ENCODE measurements around the gene GALR1. TPM values are rescaled to one million over a fixed set of nuclear protein-coding genes. Genes with fewer than 3 reads are reported as not detected.

GALR1 gene
- total and polyA plus RNA-seq, 12 donors = under 0.01 to 0.13 (median 0.02) TPM; not detected in 7

DNA sequence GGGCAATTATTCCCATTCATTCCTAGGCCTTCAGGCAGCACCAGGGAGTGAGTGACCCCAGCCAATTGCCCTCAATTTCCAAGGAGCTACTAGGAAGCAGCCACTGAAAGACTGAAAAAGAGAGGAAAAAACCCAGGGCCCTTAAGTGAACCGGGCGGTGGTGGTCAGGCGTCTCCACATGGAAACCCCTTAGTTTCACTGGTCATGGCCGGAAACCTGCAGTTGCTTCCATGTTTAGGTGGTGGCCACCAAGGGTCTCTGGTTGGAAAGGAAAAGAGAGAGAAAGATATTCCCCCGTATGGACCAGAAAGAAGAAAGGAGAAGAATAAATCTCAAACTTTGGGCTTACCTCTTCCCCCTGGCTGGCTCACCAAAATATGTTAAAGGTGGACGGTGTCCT is 64.9 kb downstream of the GALR1 start:
- DNase-seq (no peak), ATAC-seq (no peak)
- no peak overlapping the region for H3K27ac ChIP-seq
- H3K36me3 ChIP-seq = no peaks in the 10 kb centered on the region
- no peaks in the 10 kb centered on the region for H3K9me3 ChIP-seq
- no peak overlapping the region for H3K4me3 ChIP-seq
- TF ChIP-seq, protein P1, sequence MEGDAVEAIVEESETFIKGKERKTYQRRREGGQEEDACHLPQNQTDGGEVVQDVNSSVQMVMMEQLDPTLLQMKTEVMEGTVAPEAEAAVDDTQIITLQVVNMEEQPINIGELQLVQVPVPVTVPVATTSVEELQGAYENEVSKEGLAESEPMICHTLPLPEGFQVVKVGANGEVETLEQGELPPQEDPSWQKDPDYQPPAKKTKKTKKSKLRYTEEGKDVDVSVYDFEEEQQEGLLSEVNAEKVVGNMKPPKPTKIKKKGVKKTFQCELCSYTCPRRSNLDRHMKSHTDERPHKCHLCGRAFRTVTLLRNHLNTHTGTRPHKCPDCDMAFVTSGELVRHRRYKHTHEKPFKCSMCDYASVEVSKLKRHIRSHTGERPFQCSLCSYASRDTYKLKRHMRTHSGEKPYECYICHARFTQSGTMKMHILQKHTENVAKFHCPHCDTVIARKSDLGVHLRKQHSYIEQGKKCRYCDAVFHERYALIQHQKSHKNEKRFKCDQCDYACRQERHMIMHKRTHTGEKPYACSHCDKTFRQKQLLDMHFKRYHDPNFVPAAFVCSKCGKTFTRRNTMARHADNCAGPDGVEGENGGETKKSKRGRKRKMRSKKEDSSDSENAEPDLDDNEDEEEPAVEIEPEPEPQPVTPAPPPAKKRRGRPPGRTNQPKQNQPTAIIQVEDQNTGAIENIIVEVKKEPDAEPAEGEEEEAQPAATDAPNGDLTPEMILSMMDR (IDR thresholded peaks at IDR 0.05) = no peak
- 90 to 92% methylated on average over 6 of the region's 6 CpGs for WGBS, 2 donors
- peaks cover 0 to 13% (median 0%) of the 10 kb centered on the region in 7 donors for H3K27me3 ChIP-seq
- H3K4me1 ChIP-seq = no peaks in the 10 kb centered on the region
- intact Hi-C loops (cut with DNase I) = no loop called here

DNA sequence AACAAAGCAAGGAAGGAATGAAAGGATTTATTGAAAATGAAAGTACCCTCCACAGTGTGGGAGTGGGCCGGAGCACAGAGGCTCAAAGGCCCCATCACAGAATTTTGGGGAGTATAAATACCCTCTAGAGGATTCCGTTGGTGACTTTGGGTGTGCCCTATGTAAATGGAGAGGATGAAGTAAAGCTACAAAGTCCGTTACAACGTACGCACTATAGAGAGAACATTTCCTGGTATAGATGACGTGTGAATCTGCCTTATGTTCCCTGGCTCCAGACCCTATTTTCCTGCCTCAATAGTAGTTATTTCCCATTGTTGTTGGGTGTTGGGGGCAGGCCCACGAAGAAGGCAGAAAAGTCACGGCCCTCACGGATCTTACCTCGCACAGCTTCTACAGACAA is 65.3 kb downstream of the GALR1 start:
- no peaks in the 10 kb centered on the region for H3K9me3 ChIP-seq
- H3K27me3 ChIP-seq = peaks cover 0 to 15% (median 2%) of the 10 kb centered on the region in 7 donors
- intact Hi-C loops (cut with DNase I) = no loop called here
- no peak overlapping the region for H3K27ac ChIP-seq
- WGBS, 2 donors = 88 to 94% methylated on average over 10 of the region's 10 CpGs
- ATAC-seq = no peak
- no peaks in the 10 kb centered on the region for H3K36me3 ChIP-seq
- TF ChIP-seq, protein P1 (IDR thresholded peaks at IDR 0.05) = no peak
- H3K4me3 ChIP-seq = no peak overlapping the region
- no peak for DNase-seq
- H3K4me1 ChIP-seq = no peaks in the 10 kb centered on the region

GRCh38 chr18:77316008-77316407 is 66.4 kb downstream of the GALR1 start:
- Histone ChIP-seq H3K36me3 (no peaks in the 10 kb centered on the region), H3K27me3 (peaks cover 0 to 26% (median 3%) of the 10 kb centered on the region in 7 donors), H3K4me3 (no peak overlapping the region), H3K27ac (no peak overlapping the region), H3K9me3 (no peaks in the 10 kb centered on the region), H3K4me1 (peaks cover 0 to 10% (median 4%) of the 10 kb centered on the region in 9 donors)
- TF ChIP-seq, protein P1 (IDR thresholded peaks at IDR 0.05) = no peak
- ATAC-seq (no peak), DNase-seq (no peak)
- 66 to 71% methylated on average over 3 of the region's 3 CpGs for WGBS, 2 donors
- intact Hi-C loops (cut with DNase I) = no loop called here

GRCh38 chr18:77316641-77317040 is 67.0 kb downstream of the GALR1 start:
- Histone ChIP-seq H3K4me1 (peaks cover 0 to 12% (median 4%) of the 10 kb centered on the region in 9 donors), H3K27me3 (peaks cover 0 to 26% (median 3%) of the 10 kb centered on the region in 7 donors), H3K9me3 (no peaks in the 10 kb centered on the region), H3K4me3 (no peak overlapping the region), H3K27ac (no peak overlapping the region), H3K36me3 (no peaks in the 10 kb centered on the region)
- DNase-seq = no peak
- TF ChIP-seq, protein P1 (IDR thresholded peaks at IDR 0.05) = no peak
- 66 to 71% methylated on average over 4 of the region's 4 CpGs for WGBS, 2 donors
- no peak for ATAC-seq
- intact Hi-C loops (cut with DNase I) = no loop called here

All from heart right ventricle (tissue), 16 donors.